ENCODE results near the gene DPM3. TPM values are rescaled to one million over a fixed set of nuclear protein-coding genes. Genes with fewer than 3 reads are reported as not detected.

DPM3 gene
- total and polyA plus RNA-seq, 2 of the 13 experiments (the other 11 are each of a cell fraction or from before 2014, with no cell fraction given), result 23.2 to 53.4 TPM

DNA sequence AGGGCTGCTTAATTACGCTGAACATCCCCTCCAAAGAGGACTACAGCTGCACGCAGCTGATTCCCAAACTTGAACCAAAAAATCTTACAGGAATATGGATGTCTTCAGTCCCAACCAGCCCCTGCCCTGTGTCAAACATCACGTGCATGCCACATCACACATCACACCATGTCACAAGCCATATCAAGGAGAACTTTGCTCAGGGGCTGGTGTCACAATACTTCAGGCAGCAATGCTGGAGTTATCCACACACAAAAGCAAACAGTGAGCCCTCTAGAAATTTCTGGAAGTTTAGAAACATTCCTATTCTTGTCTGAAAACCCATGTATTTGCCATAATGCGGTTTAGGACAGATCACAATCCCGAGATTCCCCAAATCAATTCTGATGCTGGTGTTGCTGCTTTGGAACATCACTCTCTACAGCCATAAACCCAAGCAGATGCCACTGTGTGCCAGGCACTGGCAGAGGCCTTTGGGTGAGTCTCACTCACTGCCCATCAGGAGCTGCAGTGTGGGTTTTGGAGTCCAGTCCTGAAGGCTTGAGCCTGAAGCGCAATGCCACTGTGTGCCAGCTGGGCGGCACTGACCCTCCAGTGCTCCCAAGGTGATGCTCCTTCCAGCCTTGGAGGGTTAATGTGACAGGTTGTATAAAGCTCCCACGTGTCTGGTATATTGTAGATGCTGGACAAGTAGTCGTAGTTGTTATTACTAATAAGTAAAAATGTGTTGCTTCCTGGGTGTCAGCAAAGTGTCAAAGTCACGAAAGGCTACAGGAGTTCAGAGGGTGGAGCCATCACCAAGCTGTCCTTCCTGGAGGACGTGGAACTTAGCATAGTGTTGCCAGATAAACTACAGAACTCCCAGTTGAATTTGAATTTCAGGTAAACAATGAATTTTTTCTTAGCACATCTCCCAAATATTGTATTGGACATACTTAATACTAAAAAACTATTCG, 32.7 kb downstream of the DPM3 start (continued):
- TF ChIP-seq, protein P1, sequence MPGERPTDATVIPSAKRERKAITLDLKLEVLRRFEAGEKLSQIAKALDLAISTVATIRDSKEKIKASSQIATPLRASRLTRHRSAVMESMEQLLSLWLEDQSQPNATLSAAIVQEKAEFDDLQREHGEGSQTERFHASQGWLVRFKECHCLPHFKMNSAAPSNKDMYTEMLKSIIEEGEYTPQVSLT (CRISPR knock-in tag; IDR thresholded peaks at IDR 0.05; ENCODE audit: borderline replicate concordance, low read depth), result no peak
- TF ChIP-seq, protein P2, sequence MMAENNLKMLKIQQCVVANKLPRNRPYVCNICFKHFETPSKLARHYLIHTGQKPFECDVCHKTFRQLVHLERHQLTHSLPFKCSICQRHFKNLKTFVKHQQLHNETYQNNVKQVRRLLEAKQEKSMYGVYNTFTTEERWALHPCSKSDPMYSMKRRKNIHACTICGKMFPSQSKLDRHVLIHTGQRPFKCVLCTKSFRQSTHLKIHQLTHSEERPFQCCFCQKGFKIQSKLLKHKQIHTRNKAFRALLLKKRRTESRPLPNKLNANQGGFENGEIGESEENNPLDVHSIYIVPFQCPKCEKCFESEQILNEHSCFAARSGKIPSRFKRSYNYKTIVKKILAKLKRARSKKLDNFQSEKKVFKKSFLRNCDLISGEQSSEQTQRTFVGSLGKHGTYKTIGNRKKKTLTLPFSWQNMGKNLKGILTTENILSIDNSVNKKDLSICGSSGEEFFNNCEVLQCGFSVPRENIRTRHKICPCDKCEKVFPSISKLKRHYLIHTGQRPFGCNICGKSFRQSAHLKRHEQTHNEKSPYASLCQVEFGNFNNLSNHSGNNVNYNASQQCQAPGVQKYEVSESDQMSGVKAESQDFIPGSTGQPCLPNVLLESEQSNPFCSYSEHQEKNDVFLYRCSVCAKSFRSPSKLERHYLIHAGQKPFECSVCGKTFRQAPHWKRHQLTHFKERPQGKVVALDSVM (CRISPR knock-in tag; IDR thresholded peaks at IDR 0.05), result no peak
- TF ChIP-seq BCL6 (CRISPR knock-in tag; IDR thresholded peaks at IDR 0.05) (peak; percentile 90), CEBPB (IDR thresholded peaks at IDR 0.05; ENCODE audit: borderline replicate concordance, low read depth, low read length) (peak; percentile 96), SPEN (CRISPR knock-in tag; IDR thresholded peaks at IDR 0.05; ENCODE audit: low read depth) (peak; percentile 44; the same call in 1 of the 2 replicates), PITX1 (CRISPR knock-in tag; IDR thresholded peaks at IDR 0.05) (peak; percentile 30; the same call in 1 of the 2 replicates), ZFP90 (CRISPR knock-in tag; IDR thresholded peaks at IDR 0.05; ENCODE audit: borderline replicate concordance) (peak; percentile 26; the same call in 1 of the 2 replicates), GABPA (IDR thresholded peaks at IDR 0.05; ENCODE audit: low read depth, low read length) (no peak), GABPA (CRISPR knock-in tag; IDR thresholded peaks at IDR 0.05; ENCODE audit: low read depth) (peak; percentile 34; the same call in 1 of the 2 replicates), ZNF788 (CRISPR knock-in tag; IDR thresholded peaks at IDR 0.05; ENCODE audit: borderline replicate concordance) (peak; percentile 37; the same call in 1 of the 2 replicates), ISL2 (CRISPR knock-in tag; IDR thresholded peaks at IDR 0.05) (0 out of 2 replicates have a peak, but pooled peaks have one; percentile 34), ZC3H4 (CRISPR knock-in tag; IDR thresholded peaks at IDR 0.05; ENCODE audit: borderline replicate concordance) (no peak), ZNF263 (CRISPR knock-in tag; IDR thresholded peaks at IDR 0.05) (0 out of 2 replicates have a peak, but pooled peaks have one; percentile 26), MYC (CRISPR knock-in tag; IDR thresholded peaks at IDR 0.05; ENCODE audit: borderline replicate concordance) (0 out of 2 replicates have a peak, but pooled peaks have one; percentile 27), ZNF205 (CRISPR knock-in tag; IDR thresholded peaks at IDR 0.05) (no peak; the same call in 1 of the 2 replicates), TBX2 (CRISPR knock-in tag; IDR thresholded peaks at IDR 0.05; ENCODE audit: borderline replicate concordance) (peak; percentile 84; the same call in 1 of the 2 replicates), REPIN1 (CRISPR knock-in tag; IDR thresholded peaks at IDR 0.05; ENCODE audit: borderline replicate concordance, low read depth) (peak; percentile 52; the same call in 1 of the 2 replicates), NR2F6 (IDR thresholded peaks at IDR 0.05) (peak; percentile 32; the same call in 1 of the 2 replicates), NR2F6 (CRISPR knock-in tag; IDR thresholded peaks at IDR 0.05) (peak; percentile 44; the same call in 1 of the 2 replicates), NCOR1 (IDR thresholded peaks at IDR 0.05; ENCODE audit: borderline replicate concordance, low read length) (peak; percentile 75; the same call in 1 of the 2 replicates), SAP130 (CRISPR knock-in tag; IDR thresholded peaks at IDR 0.05; ENCODE audit: low read depth) (peak; percentile 72), ATAD3A (CRISPR knock-in tag; IDR thresholded peaks at IDR 0.05) (no peak)
- TF ChIP-seq, protein P3, sequence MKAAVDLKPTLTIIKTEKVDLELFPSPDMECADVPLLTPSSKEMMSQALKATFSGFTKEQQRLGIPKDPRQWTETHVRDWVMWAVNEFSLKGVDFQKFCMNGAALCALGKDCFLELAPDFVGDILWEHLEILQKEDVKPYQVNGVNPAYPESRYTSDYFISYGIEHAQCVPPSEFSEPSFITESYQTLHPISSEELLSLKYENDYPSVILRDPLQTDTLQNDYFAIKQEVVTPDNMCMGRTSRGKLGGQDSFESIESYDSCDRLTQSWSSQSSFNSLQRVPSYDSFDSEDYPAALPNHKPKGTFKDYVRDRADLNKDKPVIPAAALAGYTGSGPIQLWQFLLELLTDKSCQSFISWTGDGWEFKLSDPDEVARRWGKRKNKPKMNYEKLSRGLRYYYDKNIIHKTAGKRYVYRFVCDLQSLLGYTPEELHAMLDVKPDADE (CRISPR knock-in tag; IDR thresholded peaks at IDR 0.05), result no peak
- TF ChIP-seq, protein P4, sequence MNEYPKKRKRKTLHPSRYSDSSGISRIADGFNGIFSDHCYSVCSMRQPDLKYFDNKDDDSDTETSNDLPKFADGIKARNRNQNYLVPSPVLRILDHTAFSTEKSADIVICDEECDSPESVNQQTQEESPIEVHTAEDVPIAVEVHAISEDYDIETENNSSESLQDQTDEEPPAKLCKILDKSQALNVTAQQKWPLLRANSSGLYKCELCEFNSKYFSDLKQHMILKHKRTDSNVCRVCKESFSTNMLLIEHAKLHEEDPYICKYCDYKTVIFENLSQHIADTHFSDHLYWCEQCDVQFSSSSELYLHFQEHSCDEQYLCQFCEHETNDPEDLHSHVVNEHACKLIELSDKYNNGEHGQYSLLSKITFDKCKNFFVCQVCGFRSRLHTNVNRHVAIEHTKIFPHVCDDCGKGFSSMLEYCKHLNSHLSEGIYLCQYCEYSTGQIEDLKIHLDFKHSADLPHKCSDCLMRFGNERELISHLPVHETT (CRISPR knock-in tag; conservative IDR thresholded peaks at IDR 0.05), result no peak
- TF ChIP-seq, protein P5, sequence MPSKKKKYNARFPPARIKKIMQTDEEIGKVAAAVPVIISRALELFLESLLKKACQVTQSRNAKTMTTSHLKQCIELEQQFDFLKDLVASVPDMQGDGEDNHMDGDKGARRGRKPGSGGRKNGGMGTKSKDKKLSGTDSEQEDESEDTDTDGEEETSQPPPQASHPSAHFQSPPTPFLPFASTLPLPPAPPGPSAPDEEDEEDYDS (CRISPR knock-in tag; IDR thresholded peaks at IDR 0.05), result 0 out of 2 replicates have a peak, but pooled peaks have one; percentile 13
